ENCODE data around the gene IGFALS.

IGFALS gene

DNA sequence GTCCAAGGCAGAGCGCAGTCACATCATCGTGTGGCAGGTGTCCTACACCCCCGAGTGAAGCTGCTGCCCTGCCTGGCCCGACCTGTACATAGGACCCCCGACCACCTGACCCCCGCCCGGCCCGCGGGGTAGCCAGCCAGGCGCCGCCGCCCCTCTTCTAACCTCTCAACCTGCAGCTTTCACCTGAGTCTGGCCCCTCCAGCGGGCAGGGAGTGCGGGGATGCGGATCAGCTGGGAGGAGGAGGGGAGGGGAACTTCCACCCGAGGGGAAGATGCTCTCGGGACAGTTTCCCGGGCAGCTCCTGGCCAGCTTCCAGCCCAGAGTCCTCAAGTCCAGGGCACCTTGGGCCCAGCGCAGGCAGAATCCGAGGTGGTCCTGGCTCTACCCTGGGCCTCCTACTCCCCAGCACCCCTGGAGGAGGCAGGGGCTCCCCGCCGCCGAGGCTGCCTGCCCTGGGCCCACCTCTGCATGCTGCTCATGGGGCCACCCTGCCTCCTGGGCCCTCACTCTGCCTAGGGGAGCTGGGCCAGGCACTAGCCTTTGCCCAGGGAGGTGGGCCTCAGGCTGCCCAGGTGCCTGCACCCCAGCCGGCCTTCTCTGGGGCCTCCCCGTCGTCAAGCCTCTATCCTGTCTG lies 24.6 kb downstream of the IGFALS start:
- TF ChIP-seq, protein P1, sequence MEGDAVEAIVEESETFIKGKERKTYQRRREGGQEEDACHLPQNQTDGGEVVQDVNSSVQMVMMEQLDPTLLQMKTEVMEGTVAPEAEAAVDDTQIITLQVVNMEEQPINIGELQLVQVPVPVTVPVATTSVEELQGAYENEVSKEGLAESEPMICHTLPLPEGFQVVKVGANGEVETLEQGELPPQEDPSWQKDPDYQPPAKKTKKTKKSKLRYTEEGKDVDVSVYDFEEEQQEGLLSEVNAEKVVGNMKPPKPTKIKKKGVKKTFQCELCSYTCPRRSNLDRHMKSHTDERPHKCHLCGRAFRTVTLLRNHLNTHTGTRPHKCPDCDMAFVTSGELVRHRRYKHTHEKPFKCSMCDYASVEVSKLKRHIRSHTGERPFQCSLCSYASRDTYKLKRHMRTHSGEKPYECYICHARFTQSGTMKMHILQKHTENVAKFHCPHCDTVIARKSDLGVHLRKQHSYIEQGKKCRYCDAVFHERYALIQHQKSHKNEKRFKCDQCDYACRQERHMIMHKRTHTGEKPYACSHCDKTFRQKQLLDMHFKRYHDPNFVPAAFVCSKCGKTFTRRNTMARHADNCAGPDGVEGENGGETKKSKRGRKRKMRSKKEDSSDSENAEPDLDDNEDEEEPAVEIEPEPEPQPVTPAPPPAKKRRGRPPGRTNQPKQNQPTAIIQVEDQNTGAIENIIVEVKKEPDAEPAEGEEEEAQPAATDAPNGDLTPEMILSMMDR (IDR thresholded peaks at IDR 0.05; ENCODE audit: extremely low read depth, insufficient read depth, missing control alignments), result no peak
- DNase-seq (ENCODE audit: low spot score), result no peak
- in situ Hi-C loops (cut with MboI; ENCODE audit: low pct_unique_long_range_greater_than_20kb, low sequenced_read_pairs, unreplicated experiment), result no loop called here

- no peak for DNase-seq (ENCODE audit: low spot score)
- in situ Hi-C loops (cut with MboI; ENCODE audit: low pct_unique_long_range_greater_than_20kb, low sequenced_read_pairs, unreplicated experiment), result no loop called here
- TF ChIP-seq, protein P1 (IDR thresholded peaks at IDR 0.05; ENCODE audit: extremely low read depth, insufficient read depth, missing control alignments), result no peak
Measured at GRCh38 chr16:1768061-1768766, 25.3 kb downstream of the IGFALS start.

GRCh38 chr16:1767116-1767994 lies 26.1 kb downstream of the IGFALS start:
- in situ Hi-C loops (cut with MboI; ENCODE audit: low pct_unique_long_range_greater_than_20kb, low sequenced_read_pairs, unreplicated experiment), result no loop called here
- TF ChIP-seq, protein P1 (IDR thresholded peaks at IDR 0.05; ENCODE audit: extremely low read depth, insufficient read depth, missing control alignments), result no peak
- DNase-seq (ENCODE audit: low spot score), result no peak

- TF ChIP-seq, protein P1 (IDR thresholded peaks at IDR 0.05; ENCODE audit: extremely low read depth, insufficient read depth, missing control alignments), result no peak
- in situ Hi-C loops (cut with MboI; ENCODE audit: low pct_unique_long_range_greater_than_20kb, low sequenced_read_pairs, unreplicated experiment), result no loop called here
- DNase-seq (ENCODE audit: low spot score), result no peak
Measured at GRCh38 chr16:1766701-1767100, 26.8 kb downstream of the IGFALS start.

DNA sequence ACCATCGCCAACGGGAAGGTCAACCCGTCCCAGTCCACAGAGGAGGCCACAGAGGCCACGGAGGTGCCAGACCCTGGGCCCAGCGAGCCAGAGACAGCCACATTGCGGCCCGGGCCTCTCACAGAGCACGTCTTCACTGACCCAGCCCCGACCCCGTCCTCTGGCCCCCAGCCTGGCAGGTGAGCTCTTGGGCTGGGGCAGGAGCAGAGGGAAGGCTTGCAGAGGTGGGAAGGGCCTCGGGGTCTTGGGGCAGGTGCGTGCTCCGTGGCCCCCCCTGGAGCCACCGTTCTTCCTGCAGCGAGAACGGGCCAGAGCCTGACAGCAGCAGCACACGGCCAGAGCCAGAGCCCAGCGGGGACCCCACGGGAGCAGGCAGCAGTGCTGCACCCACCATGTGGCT lies 27.3 kb downstream of the IGFALS start:
- TF ChIP-seq, protein P1 (IDR thresholded peaks at IDR 0.05; ENCODE audit: extremely low read depth, insufficient read depth, missing control alignments), result no peak
- in situ Hi-C loops (cut with MboI; ENCODE audit: low pct_unique_long_range_greater_than_20kb, low sequenced_read_pairs, unreplicated experiment), result no loop called here
- DNase-seq (ENCODE audit: low spot score), result no peak

DNA sequence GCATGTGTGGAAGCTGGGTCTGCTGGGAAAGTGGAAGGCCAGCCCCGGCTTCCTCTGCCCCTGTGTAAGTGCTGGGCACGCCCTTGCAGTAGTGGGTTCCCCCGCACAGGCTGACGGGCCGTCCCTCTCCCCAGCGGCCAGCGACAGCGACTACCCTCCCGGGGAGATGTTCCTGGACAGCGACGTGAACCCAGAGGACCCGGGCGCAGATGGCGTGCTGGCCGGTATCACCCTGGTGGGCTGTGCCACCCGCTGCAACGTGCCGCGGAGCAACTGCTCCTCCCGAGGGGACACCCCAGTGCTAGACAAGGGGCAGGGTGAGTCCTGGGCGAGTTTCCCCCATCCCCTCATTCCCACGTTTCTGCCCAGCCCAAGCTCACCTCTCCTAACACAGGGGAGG lies 27.7 kb downstream of the IGFALS start:
- TF ChIP-seq, protein P1 (IDR thresholded peaks at IDR 0.05; ENCODE audit: extremely low read depth, insufficient read depth, missing control alignments), result no peak
- DNase-seq (ENCODE audit: low spot score), result no peak
- in situ Hi-C loops (cut with MboI; ENCODE audit: low pct_unique_long_range_greater_than_20kb, low sequenced_read_pairs, unreplicated experiment), result no loop called here
